WTC11 (cell line): ENCODE results near the gene TRIAP1. TPM values are rescaled to one million over a fixed set of nuclear protein-coding genes. Genes with fewer than 3 reads are reported as not detected.

Experiments used
- ATAC-seq: fragments of 200-7000 bp; cut with Tn5 transposase; 2 replicates; pipeline ENCODE4 v1.10.0; 2021; ENCODE audit warnings: mild to moderate bottlenecking, moderate library complexity
- CTCF ChIA-PET: fragments of 300-600 bp; sonication (Branson Sonifier 250); formaldehyde crosslinking; loops from one replicate; lab custom pipeline; 2021; ENCODE audit warnings: antibody characterized with exemption; lab: Charles Lee
- POLR2A ChIA-PET: fragments of 350-600 bp; sonication (Branson Sonifier 250); formaldehyde crosslinking; loops from one replicate; lab custom pipeline; 2021; ENCODE audit warnings: antibody characterized with exemption; lab: Charles Lee
- DNase-seq: peaks from one replicate; pipeline ENCODE4 v3.0.0; 2021; ENCODE audit warnings: low spot score
- H3K27ac Mint-ChIP-seq: 2 replicates; pipeline ENCODE4 v1.8.0; 2021; ENCODE audit warnings: mixed read lengths
- H3K27me3 Mint-ChIP-seq: 2 replicates; pipeline ENCODE4 v1.8.0; 2021; ENCODE audit warnings: low read depth, mild to moderate bottlenecking, moderate library complexity, mixed read lengths
- H3K36me3 Mint-ChIP-seq: 2 replicates; pipeline ENCODE4 v1.8.0; 2021; ENCODE audit warnings: mixed read lengths
- H3K4me1 Mint-ChIP-seq: 2 replicates; pipeline ENCODE4 v1.8.0; 2022; ENCODE audit warnings: mixed read lengths
- H3K4me3 Mint-ChIP-seq: 2 replicates; pipeline ENCODE4 v1.8.0; 2021; ENCODE audit warnings: mild to moderate bottlenecking, moderate library complexity, mixed read lengths
- H3K9me3 Mint-ChIP-seq: 2 replicates; pipeline ENCODE4 v1.8.0; 2021; ENCODE audit warnings: mixed read lengths
- AFF4 ChIP-seq: sonication (generic); formaldehyde crosslinking; IDR thresholded peaks from 2 replicates; pipeline ENCODE4 v1.8.1; 2023; ENCODE audit warnings: mild to moderate bottlenecking, missing genetic modification reagents, borderline replicate concordance
- ATF2 ChIP-seq: sonication (generic); formaldehyde crosslinking; IDR thresholded peaks from 2 replicates; pipeline ENCODE4 v1.8.1; 2022; ENCODE audit warnings: low read depth, missing genetic modification reagents, borderline replicate concordance
- CREM ChIP-seq: sonication (generic); formaldehyde crosslinking; IDR thresholded peaks from 2 replicates; pipeline ENCODE4 v1.8.1; 2022; ENCODE audit warnings: mild to moderate bottlenecking, missing genetic modification reagents, moderate library complexity
- FOXJ3 ChIP-seq: sonication (generic); formaldehyde crosslinking; IDR thresholded peaks from 2 replicates; pipeline ENCODE4 v1.9.0; 2021; ENCODE audit warnings: missing genetic modification reagents, mild to moderate bottlenecking, borderline replicate concordance
- FOXP1 ChIP-seq: sonication (generic); formaldehyde crosslinking; IDR thresholded peaks from 2 replicates; pipeline ENCODE4 v1.8.0; 2022; ENCODE audit warnings: missing genetic modification reagents, mild to moderate bottlenecking, moderate library complexity, borderline replicate concordance
- GTF2I ChIP-seq: fragments of 250-450 bp; sonication (Bioruptor Pico); conservative IDR thresholded peaks from 2 replicates; pipeline ENCODE4 v1.4.0; 2021; ENCODE audit warnings: mild to moderate bottlenecking
- IRF1 ChIP-seq: sonication (generic); formaldehyde crosslinking; IDR thresholded peaks from 2 replicates; pipeline ENCODE4 v1.8.0; 2023; ENCODE audit warnings: missing genetic modification reagents
- JUN ChIP-seq: sonication (generic); formaldehyde crosslinking; IDR thresholded peaks from 2 replicates; pipeline ENCODE4 v1.8.0; 2023; ENCODE audit warnings: mild to moderate bottlenecking, missing genetic modification reagents
- MLX ChIP-seq: sonication (generic); formaldehyde crosslinking; IDR thresholded peaks from 2 replicates; pipeline ENCODE4 v1.8.1; 2023; ENCODE audit warnings: mild to moderate bottlenecking, missing genetic modification reagents, moderate library complexity
- MXD4 ChIP-seq: fragments of 250-450 bp; sonication (Bioruptor Pico); IDR thresholded peaks from 2 replicates; pipeline ENCODE4 v1.8.0; 2021; ENCODE audit warnings: mild to moderate bottlenecking, moderate library complexity, borderline replicate concordance
- RELA ChIP-seq: sonication (generic); formaldehyde crosslinking; IDR thresholded peaks from 2 replicates; pipeline ENCODE4 v1.8.1; 2022; ENCODE audit warnings: missing genetic modification reagents, mild to moderate bottlenecking, borderline replicate concordance
- RORB ChIP-seq: fragments of 250-450 bp; sonication (Bioruptor Pico); IDR thresholded peaks from 2 replicates; pipeline ENCODE4 v1.9.0; 2021; ENCODE audit warnings: mild to moderate bottlenecking
- SMAD4 ChIP-seq: sonication (generic); formaldehyde crosslinking; IDR thresholded peaks from 2 replicates; pipeline ENCODE4 v1.8.0; 2022; ENCODE audit warnings: mild to moderate bottlenecking, missing genetic modification reagents
- TCF7 ChIP-seq: sonication (generic); formaldehyde crosslinking; IDR thresholded peaks from 2 replicates; pipeline ENCODE4 v1.8.0; 2022; ENCODE audit warnings: mild to moderate bottlenecking, low read depth, missing genetic modification reagents, moderate library complexity
- ZMAT4 ChIP-seq: fragments of 250-450 bp; sonication (Bioruptor Pico); IDR thresholded peaks from 2 replicates; pipeline ENCODE4 v1.9.0; 2021; ENCODE audit warnings: mild to moderate bottlenecking
- ZNF232 ChIP-seq: sonication (generic); formaldehyde crosslinking; IDR thresholded peaks from 2 replicates; pipeline ENCODE4 v1.8.0; 2022; ENCODE audit warnings: mild to moderate bottlenecking, missing genetic modification reagents
- ZNF281 ChIP-seq: sonication (generic); formaldehyde crosslinking; IDR thresholded peaks from 2 replicates; pipeline ENCODE4 v1.8.0; 2023; ENCODE audit warnings: mild to moderate bottlenecking, missing genetic modification reagents
- ZNF416 ChIP-seq: fragments of 250-450 bp; sonication (Bioruptor Pico); IDR thresholded peaks from 2 replicates; pipeline ENCODE4 v1.9.0; 2021; ENCODE audit warnings: mild to moderate bottlenecking, inconsistent platforms
- ZNF532 ChIP-seq: fragments of 250-450 bp; sonication (Bioruptor Pico); IDR thresholded peaks from 2 replicates; pipeline ENCODE4 v1.9.0; 2021; ENCODE audit warnings: mild to moderate bottlenecking, borderline replicate concordance
- total RNA-seq: library from RNA; stranded (reverse); gene quantifications from 3 replicates; pipeline ENCODE4 v1.2.3, GENCODE V29; 2021

Gene TRIAP1
- total RNA-seq, 1 experiment from 2014 or later = 75.3 TPM

GRCh38 chr12:120480211-120480610 is 34.0 kb upstream of the TRIAP1 start (continued):
- TF ChIP-seq ZNF281 (CRISPR knock-in tag) (no peak), SMAD4 (CRISPR knock-in tag) (no peak), RELA (CRISPR knock-in tag) (no peak), GTF2I (CRISPR knock-in tag) (no peak)
- TF ChIP-seq, all 79 proteins: peak for 0

GRCh38 chr12:120479458-120479857 is 33.3 kb upstream of the TRIAP1 start:
- H3K4me1 Mint-ChIP-seq = peaks cover 10% of the 10 kb centered on the region
- TF ChIP-seq CREM = no peak
- TF ChIP-seq RORB (CRISPR knock-in tag) = no peak
- TF ChIP-seq ZNF416 (CRISPR knock-in tag) = no peak
- TF ChIP-seq MXD4 = no peak
- TF ChIP-seq IRF1 (CRISPR knock-in tag) = no peak
- TF ChIP-seq ZNF532 (CRISPR knock-in tag) = no peak
- TF ChIP-seq ATF2 (CRISPR knock-in tag) = no peak
- no peak for TF ChIP-seq JUN
- no peak for TF ChIP-seq MLX
- no peak for TF ChIP-seq FOXP1 (CRISPR knock-in tag)
- H3K9me3 Mint-ChIP-seq = no peaks in the 10 kb centered on the region
- no peaks in the 10 kb centered on the region for H3K27me3 Mint-ChIP-seq
- H3K36me3 Mint-ChIP-seq = no peaks in the 10 kb centered on the region
- no peak overlapping the region for H3K4me3 Mint-ChIP-seq
- ChIA-PET CTCF (interaction anchor here (0.7 to 1.1 kb wide), 3 partner anchors 10 to 165 kb away, joined by 3 to 5 read pairs (median 3); partner anchors contain the start of genes DYNLL1 and SRSF9), POLR2A (interaction anchor here (1.0 to 1.5 kb wide), 2 partner anchors 16 to 49 kb away, joined by 3 to 9 read pairs; partner anchors contain the start of gene DYNLL1)
- DNase-seq = no peak
- ATAC-seq = peak; percentile 62
- peak overlapping the region; percentile 55; the same call in 1 of the 2 replicates for H3K27ac Mint-ChIP-seq

GRCh38 chr12:120475643-120476042 is 29.5 kb upstream of the TRIAP1 start:
- H3K27ac Mint-ChIP-seq = no peak overlapping the region
- DNase-seq = no peak
- POLR2A ChIA-PET = no interaction called here
- H3K4me3 Mint-ChIP-seq = no peak overlapping the region
- ATAC-seq = no peak
- CTCF ChIA-PET = interaction anchor here (1.0 to 3.0 kb wide), 6 partner anchors 18 to 140 kb away, joined by 3 to 10 read pairs (median 4); partner anchors contain the start of gene COX6A1
- H3K36me3 Mint-ChIP-seq = no peaks in the 10 kb centered on the region
- H3K4me1 Mint-ChIP-seq = peaks cover 16% of the 10 kb centered on the region
- no peaks in the 10 kb centered on the region for H3K9me3 Mint-ChIP-seq
- H3K27me3 Mint-ChIP-seq = no peaks in the 10 kb centered on the region
- TF ChIP-seq TCF7 (CRISPR knock-in tag) (no peak), ZNF232 (CRISPR knock-in tag) (no peak), FOXJ3 (no peak), ZMAT4 (CRISPR knock-in tag) (no peak), SMAD4 (CRISPR knock-in tag) (no peak), AFF4 (CRISPR knock-in tag) (no peak)
